GM18907 (cell line): ENCODE results near the gene GRAP2.
A peak's percentile ranks its signal among the peaks of the same experiment; 100 is the strongest.
"Not testable (repeated sequence)": the region's sequence is repeated elsewhere in the genome, so short reads cannot be mapped to it uniquely, and the experiment has no call there.

Experiments
- ATAC-seq: cut with Tn5 transposase; IDR thresholded peaks from one replicate; pipeline ENCODE4 v1.9.1; 2021; ENCODE audit warnings: mild to moderate bottlenecking, moderate library complexity; ENCODE audit not compliant: unreplicated experiment

The GRAP2 gene

GRCh38 chr22:39896313-39896996, 4.4 kb upstream of the GRAP2 start:
- no peak for ATAC-seq

GRCh38 chr22:39897841-39898240, 3.0 kb upstream of the GRAP2 start:
- ATAC-seq: no peak

GRCh38 chr22:39898997-39899396, 1.9 kb upstream of the GRAP2 start:
- ATAC-seq: peak; percentile 71

GRCh38 chr22:39901565-39902146, 772 bp downstream of the GRAP2 start:
- ATAC-seq: no peak

- not testable (repeated sequence) for ATAC-seq
Measured at GRCh38 chr22:39904024-39904423, 3.1 kb downstream of the GRAP2 start.

- no peak for ATAC-seq
Measured at GRCh38 chr22:39904862-39905261, 4.0 kb downstream of the GRAP2 start.

- ATAC-seq: no peak
Measured at GRCh38 chr22:39905687-39906086, 4.8 kb downstream of the GRAP2 start.

GRCh38 chr22:39906207-39906606, 5.3 kb downstream of the GRAP2 start:
- ATAC-seq: no peak

GRCh38 chr22:39907047-39907446, 6.2 kb downstream of the GRAP2 start:
- ATAC-seq: no peak

GRCh38 chr22:39907605-39908097, 6.8 kb downstream of the GRAP2 start:
- no peak for ATAC-seq

GRCh38 chr22:39908136-39908535, 7.3 kb downstream of the GRAP2 start:
- ATAC-seq: no peak

- ATAC-seq: no peak
Measured at GRCh38 chr22:39908737-39909136, 7.9 kb downstream of the GRAP2 start.

- no peak for ATAC-seq
Measured at GRCh38 chr22:39910876-39911613, 10.2 kb downstream of the GRAP2 start.

GRCh38 chr22:39913321-39913720, 12.4 kb downstream of the GRAP2 start:
- no peak for ATAC-seq

- no peak for ATAC-seq
Measured at GRCh38 chr22:39913886-39914285, 13.0 kb downstream of the GRAP2 start.

GRCh38 chr22:39914584-39914983, 13.7 kb downstream of the GRAP2 start:
- ATAC-seq: no peak

- no peak for ATAC-seq
Measured at GRCh38 chr22:39915295-39915726, 14.4 kb downstream of the GRAP2 start.

GRCh38 chr22:39916496-39916895, 15.6 kb downstream of the GRAP2 start:
- no peak for ATAC-seq

- ATAC-seq: no peak
Measured at GRCh38 chr22:39917197-39917643, 16.3 kb downstream of the GRAP2 start.

- no peak for ATAC-seq
Measured at GRCh38 chr22:39917776-39918495, 17.1 kb downstream of the GRAP2 start.

GRCh38 chr22:39920134-39920743, 19.4 kb downstream of the GRAP2 start:
- ATAC-seq: no peak
